ENCODE results near the gene IGF2BP3. TPM values are rescaled to one million over a fixed set of nuclear protein-coding genes. Genes with fewer than 3 reads are reported as not detected.

Gene IGF2BP3
- total and polyA plus RNA-seq, 10 of the 15 experiments (the other 5 are each of a cell fraction or from before 2014, with no cell fraction given), result 4.6 to 61.2 (median 36.9) TPM

DNA sequence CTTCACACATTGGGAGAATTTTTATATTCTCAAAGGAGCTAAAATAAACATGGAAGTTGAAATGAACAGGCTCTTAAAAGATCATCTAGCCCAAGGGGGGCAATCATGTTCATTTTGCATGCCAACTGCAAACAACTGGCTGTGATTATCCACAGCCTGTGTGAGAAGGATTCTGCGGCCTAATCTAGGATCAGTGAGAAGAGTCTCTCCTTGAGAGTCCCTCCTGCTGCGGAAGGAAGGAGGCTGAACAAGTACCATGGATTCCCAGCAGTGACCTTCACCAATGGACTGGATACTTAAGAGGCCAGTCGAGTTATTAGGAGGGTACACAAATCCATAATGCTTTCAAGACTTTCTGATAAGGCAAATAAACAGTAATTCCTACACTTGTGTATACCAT is 76.7 kb downstream of the IGF2BP3 start:
- no peak for ATAC-seq
- Histone ChIP-seq H3K36me3 (ENCODE audit: control insufficient read depth in 2 of 2, insufficient read depth in 2 of 2, low read length in 1 of 2) (peaks cover 0 to 5% of the 10 kb centered on the region in 2 experiments; a peak in 3 of 4 replicates), H3K4me2 (ENCODE audit: control insufficient read depth, insufficient read depth) (no peak overlapping the region), H3K9me3 (replicated peaks; ENCODE audit: control insufficient read depth, insufficient read depth, low read length) (no peaks in the 10 kb centered on the region), H3K9ac (ENCODE audit: control insufficient read depth, insufficient read depth, low read length) (no peak overlapping the region), H3K79me2 (ENCODE audit: control insufficient read depth, insufficient read depth, low read length) (peaks cover 6% of the 10 kb centered on the region), H3K4me1 (ENCODE audit: control insufficient read depth, insufficient read depth, low read length) (peaks cover 9% of the 10 kb centered on the region), H3K27me3 (replicated peaks in 1 of 2; ENCODE audit: control insufficient read depth in 2 of 2, insufficient read depth in 2 of 2, low read length in 1 of 2) (no peaks in the 10 kb centered on the region), H2AFZ (ENCODE audit: control insufficient read depth, low read depth, low read length) (no peak overlapping the region), H4K20me1 (ENCODE audit: control insufficient read depth, insufficient read depth) (no peaks in the 10 kb centered on the region), H3K27ac (ENCODE audit: control insufficient read depth, insufficient read depth) (no peak overlapping the region), H3K4me3 (no peak overlapping the region)
- BruUV-seq (replicated peaks), result no TSS peak
- WGBS (ENCODE audit: insufficient coverage, insufficient replicate concordance, low lambda C conversion rate, missing lambda C conversion rate), result 76% methylated on average over 3 of the region's 3 CpGs
- DNase-seq (ENCODE audit: low read depth, low spot score), result no peak
- intact Hi-C loops (cut with micrococcal nuclease; ENCODE audit: unreplicated experiment), result no loop called here
- ChIA-PET SMC1A (ENCODE audit: uncharacterized antibody, unreplicated experiment) (interaction anchor here (2.0 to 2.6 kb wide), 2 partner anchors 20 to 37 kb away, joined by 4 to 9 read pairs; no protein-coding TSS in a partner anchor), POLR2A (no interaction called here), CTCF (interaction anchor here (1.6 to 1.8 kb wide), 2 partner anchors 9 to 36 kb away, joined by 6 read pairs; no protein-coding TSS in a partner anchor), RAD21 (ENCODE audit: unreplicated experiment) (interaction anchor here (1.2 to 1.8 kb wide), 2 partner anchors 36 to 97 kb away, joined by 3 to 5 read pairs; no protein-coding TSS in a partner anchor)
- no peak for FAIRE-seq
- in situ Hi-C loops (cut with MboI), result no loop called here
- TF ChIP-seq EGR1 (IDR thresholded peaks at IDR 0.05; ENCODE audit: borderline replicate concordance in 1 of 2, low read depth in 2 of 2, low read length in 2 of 2) (no peak), SUPT20H (IDR thresholded peaks at IDR 0.05; ENCODE audit: borderline replicate concordance, control insufficient read depth, low read depth, low read length) (no peak), GATAD2B (conservative IDR thresholded peaks at IDR 0.05; ENCODE audit: low read depth) (no peak), SREBF1 (IDR thresholded peaks at IDR 0.05; ENCODE audit: low read length) (no peak), HDAC6 (IDR thresholded peaks at IDR 0.05; ENCODE audit: unreplicated experiment) (no peak), MEF2A (IDR thresholded peaks at IDR 0.05; ENCODE audit: insufficient read depth, low read depth, low read length) (no peak), HDAC2 (IDR thresholded peaks at IDR 0.05) (no peak), RCOR1 (conservative IDR thresholded peaks at IDR 0.05; ENCODE audit: low read depth, low read length) (no peak)
- TF ChIP-seq, protein P1, sequence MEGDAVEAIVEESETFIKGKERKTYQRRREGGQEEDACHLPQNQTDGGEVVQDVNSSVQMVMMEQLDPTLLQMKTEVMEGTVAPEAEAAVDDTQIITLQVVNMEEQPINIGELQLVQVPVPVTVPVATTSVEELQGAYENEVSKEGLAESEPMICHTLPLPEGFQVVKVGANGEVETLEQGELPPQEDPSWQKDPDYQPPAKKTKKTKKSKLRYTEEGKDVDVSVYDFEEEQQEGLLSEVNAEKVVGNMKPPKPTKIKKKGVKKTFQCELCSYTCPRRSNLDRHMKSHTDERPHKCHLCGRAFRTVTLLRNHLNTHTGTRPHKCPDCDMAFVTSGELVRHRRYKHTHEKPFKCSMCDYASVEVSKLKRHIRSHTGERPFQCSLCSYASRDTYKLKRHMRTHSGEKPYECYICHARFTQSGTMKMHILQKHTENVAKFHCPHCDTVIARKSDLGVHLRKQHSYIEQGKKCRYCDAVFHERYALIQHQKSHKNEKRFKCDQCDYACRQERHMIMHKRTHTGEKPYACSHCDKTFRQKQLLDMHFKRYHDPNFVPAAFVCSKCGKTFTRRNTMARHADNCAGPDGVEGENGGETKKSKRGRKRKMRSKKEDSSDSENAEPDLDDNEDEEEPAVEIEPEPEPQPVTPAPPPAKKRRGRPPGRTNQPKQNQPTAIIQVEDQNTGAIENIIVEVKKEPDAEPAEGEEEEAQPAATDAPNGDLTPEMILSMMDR (IDR thresholded peaks at IDR 0.05 in 2 of 3, conservative IDR thresholded peaks at IDR 0.05 in 1 of 3; ENCODE audit: control insufficient read depth in 2 of 3, extremely low read depth in 1 of 3, insufficient read depth in 1 of 3, low read depth in 3 of 3, low read length in 3 of 3), result no peak
- TF ChIP-seq, protein P2, sequence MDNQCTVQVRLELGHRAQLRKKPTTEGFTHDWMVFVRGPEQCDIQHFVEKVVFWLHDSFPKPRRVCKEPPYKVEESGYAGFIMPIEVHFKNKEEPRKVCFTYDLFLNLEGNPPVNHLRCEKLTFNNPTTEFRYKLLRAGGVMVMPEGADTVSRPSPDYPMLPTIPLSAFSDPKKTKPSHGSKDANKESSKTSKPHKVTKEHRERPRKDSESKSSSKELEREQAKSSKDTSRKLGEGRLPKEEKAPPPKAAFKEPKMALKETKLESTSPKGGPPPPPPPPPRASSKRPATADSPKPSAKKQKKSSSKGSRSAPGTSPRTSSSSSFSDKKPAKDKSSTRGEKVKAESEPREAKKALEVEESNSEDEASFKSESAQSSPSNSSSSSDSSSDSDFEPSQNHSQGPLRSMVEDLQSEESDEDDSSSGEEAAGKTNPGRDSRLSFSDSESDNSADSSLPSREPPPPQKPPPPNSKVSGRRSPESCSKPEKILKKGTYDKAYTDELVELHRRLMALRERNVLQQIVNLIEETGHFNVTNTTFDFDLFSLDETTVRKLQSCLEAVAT (IDR thresholded peaks at IDR 0.05), result no peak
- TF ChIP-seq, protein P3, sequence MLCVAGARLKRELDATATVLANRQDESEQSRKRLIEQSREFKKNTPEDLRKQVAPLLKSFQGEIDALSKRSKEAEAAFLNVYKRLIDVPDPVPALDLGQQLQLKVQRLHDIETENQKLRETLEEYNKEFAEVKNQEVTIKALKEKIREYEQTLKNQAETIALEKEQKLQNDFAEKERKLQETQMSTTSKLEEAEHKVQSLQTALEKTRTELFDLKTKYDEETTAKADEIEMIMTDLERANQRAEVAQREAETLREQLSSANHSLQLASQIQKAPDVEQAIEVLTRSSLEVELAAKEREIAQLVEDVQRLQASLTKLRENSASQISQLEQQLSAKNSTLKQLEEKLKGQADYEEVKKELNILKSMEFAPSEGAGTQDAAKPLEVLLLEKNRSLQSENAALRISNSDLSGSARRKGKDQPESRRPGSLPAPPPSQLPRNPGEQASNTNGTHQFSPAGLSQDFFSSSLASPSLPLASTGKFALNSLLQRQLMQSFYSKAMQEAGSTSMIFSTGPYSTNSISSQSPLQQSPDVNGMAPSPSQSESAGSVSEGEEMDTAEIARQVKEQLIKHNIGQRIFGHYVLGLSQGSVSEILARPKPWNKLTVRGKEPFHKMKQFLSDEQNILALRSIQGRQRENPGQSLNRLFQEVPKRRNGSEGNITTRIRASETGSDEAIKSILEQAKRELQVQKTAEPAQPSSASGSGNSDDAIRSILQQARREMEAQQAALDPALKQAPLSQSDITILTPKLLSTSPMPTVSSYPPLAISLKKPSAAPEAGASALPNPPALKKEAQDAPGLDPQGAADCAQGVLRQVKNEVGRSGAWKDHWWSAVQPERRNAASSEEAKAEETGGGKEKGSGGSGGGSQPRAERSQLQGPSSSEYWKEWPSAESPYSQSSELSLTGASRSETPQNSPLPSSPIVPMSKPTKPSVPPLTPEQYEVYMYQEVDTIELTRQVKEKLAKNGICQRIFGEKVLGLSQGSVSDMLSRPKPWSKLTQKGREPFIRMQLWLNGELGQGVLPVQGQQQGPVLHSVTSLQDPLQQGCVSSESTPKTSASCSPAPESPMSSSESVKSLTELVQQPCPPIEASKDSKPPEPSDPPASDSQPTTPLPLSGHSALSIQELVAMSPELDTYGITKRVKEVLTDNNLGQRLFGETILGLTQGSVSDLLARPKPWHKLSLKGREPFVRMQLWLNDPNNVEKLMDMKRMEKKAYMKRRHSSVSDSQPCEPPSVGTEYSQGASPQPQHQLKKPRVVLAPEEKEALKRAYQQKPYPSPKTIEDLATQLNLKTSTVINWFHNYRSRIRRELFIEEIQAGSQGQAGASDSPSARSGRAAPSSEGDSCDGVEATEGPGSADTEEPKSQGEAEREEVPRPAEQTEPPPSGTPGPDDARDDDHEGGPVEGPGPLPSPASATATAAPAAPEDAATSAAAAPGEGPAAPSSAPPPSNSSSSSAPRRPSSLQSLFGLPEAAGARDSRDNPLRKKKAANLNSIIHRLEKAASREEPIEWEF (IDR thresholded peaks at IDR 0.05; ENCODE audit: insufficient replicate concordance, low read depth, low read length), result no peak
- TF ChIP-seq, protein P4, sequence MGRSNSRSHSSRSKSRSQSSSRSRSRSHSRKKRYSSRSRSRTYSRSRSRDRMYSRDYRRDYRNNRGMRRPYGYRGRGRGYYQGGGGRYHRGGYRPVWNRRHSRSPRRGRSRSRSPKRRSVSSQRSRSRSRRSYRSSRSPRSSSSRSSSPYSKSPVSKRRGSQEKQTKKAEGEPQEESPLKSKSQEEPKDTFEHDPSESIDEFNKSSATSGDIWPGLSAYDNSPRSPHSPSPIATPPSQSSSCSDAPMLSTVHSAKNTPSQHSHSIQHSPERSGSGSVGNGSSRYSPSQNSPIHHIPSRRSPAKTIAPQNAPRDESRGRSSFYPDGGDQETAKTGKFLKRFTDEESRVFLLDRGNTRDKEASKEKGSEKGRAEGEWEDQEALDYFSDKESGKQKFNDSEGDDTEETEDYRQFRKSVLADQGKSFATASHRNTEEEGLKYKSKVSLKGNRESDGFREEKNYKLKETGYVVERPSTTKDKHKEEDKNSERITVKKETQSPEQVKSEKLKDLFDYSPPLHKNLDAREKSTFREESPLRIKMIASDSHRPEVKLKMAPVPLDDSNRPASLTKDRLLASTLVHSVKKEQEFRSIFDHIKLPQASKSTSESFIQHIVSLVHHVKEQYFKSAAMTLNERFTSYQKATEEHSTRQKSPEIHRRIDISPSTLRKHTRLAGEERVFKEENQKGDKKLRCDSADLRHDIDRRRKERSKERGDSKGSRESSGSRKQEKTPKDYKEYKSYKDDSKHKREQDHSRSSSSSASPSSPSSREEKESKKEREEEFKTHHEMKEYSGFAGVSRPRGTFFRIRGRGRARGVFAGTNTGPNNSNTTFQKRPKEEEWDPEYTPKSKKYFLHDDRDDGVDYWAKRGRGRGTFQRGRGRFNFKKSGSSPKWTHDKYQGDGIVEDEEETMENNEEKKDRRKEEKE (IDR thresholded peaks at IDR 0.05), result no peak

Measured in GM12878 (cell line).